NCI-H345 treated with DMSO at 0.1 percent for 48 hours (cell line): ENCODE results near the gene CDK6.

Experiments
- DNase-seq: peaks from one replicate; lab custom pipeline; 2025; ENCODE audit not compliant: unreplicated experiment; lab: John Stamatoyannopoulos, UW

The CDK6 gene

DNA sequence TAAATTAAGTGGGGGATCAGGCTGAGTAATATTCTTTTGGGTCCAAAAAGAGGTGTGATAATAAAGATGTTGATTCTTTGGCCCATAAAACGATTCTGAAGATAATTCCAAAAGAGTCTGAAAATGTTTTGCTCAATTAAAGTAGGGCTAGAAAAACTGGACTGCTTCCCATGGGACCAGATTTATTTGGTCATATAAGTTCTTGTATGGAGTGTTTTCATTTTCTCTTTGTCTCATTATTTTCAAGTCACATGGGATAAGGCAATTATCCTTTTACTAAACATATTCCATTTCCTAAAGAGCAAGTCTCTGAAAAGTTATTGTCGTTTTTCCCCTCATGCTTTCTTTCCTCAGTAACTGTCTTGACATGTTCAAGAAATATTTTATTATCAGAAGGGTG lies 41.5 kb downstream of the CDK6 start:
- DNase-seq = no peak

DNA sequence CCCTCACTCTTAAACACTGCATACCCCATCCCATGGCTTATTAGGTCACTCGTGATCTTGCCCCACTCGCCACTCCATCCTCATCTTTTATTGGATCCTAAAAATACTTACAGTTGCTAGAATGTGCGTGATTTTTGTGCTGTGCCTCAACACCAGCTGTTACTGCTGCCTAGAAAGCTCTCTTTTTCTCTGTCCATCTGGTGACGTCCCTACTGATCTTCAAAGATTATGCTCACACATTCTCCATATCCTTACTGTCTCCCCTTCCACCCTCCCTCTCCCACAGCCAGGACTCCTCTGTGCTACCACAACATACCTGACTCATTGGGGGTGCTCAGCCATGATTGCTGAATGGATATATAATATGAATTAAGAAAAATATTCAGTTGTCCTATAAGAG lies 42.0 kb downstream of the CDK6 start:
- no peak for DNase-seq

DNA sequence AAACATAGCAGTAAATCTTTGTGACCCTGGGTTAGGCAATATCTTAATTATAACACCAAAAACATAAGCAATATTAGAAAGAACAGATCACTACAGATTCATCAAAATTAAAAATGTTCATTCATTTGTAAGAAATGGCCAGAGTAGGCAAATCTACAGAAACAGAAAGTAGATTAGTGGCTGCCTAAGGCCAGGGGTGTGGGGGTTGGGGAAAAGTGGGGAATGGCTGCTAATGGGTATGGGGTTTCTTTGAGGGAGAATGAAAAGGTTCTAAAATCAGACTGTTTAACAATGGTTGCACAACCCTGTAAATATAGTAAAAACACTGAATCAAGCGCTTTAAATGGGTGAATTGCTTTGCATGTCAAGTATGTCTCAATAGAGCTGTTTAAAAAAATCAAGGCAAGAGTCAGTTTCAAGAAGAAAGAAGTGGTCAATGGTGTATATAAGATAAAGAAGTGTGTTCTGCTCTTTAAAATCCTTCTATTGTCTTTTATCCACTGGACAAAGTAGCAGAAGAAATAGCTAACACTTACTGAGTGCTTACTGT lies 42.6 kb downstream of the CDK6 start:
- DNase-seq = no peak

DNA sequence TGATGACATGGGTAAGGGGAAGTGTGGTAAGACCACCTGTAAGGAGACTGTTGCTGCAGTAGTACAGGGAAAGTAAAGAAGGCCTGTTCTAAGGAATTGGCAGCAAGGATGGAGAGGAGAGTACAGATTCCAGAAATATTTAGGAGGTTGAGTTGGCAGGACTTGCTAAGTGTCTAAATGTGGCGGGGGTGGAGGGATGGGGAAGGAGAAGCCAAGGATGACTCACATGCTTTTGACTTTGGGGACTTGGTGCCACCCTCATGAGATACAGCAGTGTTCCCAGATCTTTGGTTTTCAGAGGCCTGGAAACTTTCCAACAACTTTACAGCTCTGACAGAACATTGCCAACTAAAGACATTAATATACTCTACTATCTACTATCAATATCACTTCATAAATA lies 45.4 kb downstream of the CDK6 start:
- no peak for DNase-seq

DNA sequence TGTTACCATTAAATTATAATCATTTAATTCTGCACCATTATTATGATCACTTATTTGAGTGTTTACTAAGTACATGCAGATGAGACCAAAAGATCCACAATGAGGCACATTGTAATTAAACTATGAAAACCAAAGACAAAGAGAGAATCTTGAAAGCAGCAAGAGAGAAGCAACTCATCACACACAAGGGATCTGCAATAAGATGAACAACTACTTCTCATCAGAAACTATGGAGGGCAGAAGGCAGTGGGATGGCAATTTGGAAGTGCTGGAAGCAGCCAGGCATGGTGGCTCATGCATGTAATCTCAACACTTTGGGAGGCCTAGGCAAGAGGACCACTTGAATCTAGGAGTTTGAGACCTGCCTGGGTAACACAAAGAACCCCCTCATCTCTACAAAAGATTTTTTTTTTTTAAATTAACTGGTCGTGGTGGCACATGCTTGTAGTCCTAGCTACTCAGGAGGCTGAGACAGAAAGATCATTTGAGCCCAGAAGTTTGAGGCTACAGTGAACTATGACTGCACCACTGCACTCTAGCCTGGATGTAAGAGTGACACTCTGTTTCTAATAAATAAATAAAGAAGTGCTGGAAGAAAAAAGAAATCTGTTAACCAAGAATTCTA lies 47.7 kb downstream of the CDK6 start:
- no peak for DNase-seq

DNA sequence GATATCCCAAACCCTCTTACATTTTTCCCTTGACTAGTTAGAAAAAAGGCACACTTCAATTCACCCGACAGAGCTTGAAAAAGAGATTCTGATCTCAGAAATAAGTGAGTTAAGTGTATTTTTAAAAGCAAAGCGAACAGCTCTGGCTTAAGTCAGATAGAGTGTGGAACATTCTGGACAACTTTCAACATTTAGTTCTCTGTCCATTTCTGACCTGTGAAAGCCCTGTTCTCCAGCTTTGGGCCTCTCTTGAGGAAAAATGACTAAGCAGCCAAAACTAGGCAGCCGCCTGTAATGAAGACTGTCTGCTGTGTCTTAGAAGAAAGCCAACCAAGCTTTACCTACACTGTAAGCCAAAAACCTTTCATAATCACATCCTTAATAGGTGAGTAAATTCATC lies 50.5 kb downstream of the CDK6 start:
- no peak for DNase-seq

DNA sequence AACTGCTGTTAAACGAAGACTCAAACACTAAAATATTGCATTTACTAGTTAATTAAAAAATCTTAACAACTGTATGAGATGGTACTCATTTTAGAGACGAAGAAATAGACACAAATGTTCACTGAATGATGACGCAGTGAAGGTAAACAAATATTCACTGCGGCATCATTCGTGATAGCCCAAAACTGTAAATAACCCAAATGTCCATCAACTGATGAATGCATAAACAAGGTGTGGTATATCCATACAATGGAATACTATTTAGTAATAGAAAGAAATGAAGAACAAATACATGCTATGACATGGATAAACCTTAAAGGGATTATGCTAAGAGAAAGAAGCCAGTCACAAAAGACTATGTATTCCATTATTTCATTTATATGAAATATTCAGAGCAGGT lies 51.4 kb downstream of the CDK6 start:
- no peak for DNase-seq

DNA sequence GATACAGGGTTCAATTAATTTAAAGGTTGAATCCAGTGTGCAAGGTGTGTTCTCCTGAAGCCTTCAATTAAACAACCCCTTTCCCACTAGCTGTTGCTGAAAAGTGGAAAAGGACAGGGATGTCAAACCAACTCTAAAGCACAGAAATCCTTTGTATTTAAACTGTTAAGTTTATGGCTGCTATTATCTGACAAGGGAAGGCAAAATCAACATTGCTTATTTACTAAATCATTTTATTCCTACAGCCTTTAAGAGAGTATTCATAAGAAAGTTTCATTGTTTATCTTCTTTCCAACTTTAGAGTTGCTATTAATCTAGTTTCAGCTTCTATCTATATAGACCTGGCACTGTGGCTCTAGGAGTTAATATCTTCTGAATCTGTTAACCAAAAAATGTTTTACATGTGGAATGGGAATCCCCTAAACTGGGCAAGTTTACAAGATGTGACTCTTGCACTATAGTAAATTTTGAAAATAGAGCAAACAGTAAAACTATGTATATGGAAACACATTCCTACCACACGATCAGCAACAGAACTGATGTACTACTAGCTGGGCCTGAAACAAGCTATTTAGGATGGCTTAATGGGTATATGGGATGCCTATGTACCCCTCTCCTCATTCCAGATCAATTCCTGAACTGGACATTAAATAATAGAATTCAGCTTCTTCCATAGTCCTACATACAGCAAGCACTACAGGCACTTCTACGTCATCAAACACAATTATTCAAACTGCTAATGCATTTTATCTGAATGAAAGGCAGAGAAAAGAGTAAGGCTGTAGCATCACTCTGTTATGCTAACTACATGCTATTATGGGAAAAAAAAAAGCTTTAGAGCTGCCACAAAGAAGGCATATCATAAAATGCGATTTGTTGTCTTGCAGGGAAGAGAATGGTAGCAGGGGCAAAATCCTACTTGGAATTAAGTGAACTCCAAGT lies 52.8 kb downstream of the CDK6 start:
- no peak for DNase-seq

DNA sequence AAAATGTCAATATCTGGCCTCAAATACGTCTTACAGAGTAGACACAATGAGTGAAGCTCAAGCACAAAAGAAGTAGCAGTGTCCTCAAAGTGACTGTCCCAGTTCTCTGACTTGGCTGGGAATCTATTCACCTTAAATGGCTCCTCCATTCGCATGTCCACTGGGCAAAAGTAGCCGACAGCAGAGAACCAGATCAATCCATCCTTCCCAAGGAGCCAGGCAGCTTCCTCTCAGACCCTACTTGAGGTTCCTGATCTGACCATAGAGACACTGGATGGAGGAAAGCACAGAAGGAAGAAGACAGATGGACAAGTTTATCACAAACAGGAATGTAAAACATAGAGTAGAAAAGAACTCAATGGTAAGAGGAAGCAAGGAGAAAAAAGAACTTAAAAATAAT lies 53.5 kb downstream of the CDK6 start:
- DNase-seq = no peak

DNA sequence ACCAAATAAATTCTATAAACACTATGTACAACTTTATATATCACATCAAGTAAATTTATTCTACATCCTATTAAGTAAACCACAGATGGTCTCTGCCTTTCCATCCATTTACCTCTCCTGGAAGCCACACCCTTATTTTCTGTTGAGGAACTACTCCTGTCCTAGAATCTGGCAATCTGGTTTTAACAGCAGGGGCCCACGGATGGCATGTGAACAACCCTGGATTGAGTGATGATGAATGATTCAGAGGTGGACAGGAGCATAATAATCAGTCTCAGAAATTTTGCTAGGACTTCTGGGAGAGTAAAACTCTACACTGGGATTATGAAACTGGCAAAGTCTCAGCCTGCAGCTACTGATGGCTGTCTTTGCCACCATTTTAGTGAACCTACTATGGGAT lies 54.1 kb downstream of the CDK6 start:
- DNase-seq = no peak

DNA sequence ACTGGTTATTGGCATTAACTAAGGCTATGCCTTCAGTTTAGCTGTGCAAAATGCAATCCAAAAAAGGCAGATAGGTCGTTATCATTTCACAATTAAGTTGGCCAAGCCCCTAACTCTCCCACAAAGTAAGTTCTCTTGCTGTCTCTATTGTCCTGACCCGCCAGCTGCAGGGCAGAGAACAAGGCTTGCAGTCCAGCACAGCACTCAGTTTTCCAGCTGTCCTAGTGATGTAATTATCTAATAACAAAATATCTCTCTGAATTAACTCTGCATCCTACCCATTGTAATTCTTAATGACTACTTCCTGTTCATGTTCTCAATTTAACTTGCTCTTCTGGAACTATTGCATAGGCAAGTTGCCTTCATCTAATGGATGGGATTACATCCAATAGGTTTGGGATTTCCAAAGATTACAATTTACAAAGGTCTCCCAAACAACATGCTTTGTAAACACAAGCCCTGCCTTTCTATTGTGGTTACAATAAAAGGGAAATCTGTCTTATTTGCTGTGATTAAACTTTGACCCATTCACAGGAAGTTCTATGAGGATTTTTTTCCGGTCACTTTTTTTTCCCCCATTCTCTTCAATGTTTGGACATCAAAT lies 55.2 kb downstream of the CDK6 start:
- no peak for DNase-seq

DNA sequence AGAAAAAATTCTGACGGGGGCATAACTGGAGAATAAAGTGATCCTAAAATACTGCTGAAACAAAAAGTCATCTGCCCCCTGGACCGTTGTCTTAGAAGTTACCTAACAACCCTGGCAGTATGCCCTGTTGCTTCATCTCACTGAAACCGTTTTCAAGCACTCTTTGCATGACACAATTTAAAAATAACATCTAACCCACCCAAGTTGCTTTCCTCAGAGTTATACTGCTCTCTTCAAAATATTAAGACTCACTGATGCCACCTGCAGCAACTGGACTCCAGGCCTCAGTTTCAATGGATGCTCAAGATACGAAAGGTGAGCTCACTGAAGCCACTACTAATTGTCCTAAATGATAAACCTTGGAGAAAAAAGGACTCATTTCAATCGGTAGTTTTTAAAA lies 57.4 kb downstream of the CDK6 start:
- DNase-seq = no peak

DNA sequence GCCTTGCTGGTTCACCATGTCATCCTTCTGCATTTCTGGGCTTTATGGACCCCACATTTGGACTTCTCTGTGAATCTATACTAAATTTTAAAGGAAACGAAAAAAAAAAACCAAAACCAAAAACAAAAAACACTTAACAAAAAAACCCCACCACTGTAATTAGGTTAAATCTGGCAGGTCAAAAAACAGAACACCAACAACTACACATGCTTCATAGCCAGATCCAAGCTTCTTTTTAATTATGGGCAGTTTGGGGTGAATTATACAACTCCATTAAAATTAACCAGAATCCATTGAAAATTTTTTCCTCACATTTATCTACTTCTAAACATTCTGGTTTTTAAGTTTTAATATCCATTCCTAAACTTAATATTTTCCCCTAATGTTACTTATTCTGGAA lies 58.4 kb downstream of the CDK6 start:
- no peak for DNase-seq

DNA sequence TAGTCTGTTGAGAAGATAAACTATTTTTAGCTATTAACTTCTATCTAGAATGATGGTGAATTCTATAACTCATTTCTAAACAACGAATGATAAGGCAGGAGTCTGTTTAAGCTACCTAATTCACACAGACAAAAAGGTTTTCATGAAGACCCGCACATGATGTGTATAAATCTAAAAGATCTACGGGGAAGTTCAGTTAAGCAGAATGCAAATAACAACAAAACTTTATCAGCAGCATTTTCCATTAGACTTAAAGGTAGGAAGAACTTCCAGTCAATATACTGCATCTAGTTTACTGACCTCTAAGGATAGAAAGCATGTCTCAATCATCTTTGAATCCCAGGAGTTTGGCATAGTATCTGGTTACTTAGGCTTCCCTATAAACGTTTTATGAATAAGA lies 62.6 kb downstream of the CDK6 start:
- no peak for DNase-seq

DNA sequence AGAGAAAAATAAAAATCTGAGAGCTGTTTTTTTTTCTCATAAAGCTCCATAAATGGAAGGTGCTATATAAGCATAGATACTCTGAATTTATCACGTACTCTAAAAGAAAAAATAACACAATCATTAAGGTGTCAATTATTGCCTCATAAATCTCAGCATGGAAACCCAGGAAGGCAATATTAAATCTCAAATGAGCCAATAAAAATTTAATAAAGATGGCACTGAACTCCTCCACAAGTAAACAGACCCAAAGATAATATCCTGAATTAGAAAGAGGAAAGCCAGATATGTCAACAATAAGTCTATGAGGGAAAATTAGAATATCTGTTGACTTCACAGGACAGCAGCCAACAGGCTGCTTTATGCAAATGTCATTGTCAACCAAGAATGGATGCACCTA lies 66.5 kb downstream of the CDK6 start:
- DNase-seq = no peak

DNA sequence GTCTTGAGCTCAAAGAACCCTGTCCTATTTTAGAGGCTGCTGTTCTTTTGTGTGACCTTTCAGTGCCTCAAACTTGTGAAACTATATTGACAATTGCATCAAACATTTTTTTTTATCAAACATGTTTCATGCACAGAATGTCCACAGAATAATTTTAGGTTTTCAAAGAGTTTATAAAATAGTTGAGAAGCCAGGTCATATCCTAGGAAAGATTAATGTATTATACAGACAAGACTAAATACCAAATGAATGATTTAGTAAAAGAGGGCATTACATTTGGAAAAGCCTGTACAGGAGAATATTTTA lies 67.0 kb downstream of the CDK6 start:
- no peak for DNase-seq

DNA sequence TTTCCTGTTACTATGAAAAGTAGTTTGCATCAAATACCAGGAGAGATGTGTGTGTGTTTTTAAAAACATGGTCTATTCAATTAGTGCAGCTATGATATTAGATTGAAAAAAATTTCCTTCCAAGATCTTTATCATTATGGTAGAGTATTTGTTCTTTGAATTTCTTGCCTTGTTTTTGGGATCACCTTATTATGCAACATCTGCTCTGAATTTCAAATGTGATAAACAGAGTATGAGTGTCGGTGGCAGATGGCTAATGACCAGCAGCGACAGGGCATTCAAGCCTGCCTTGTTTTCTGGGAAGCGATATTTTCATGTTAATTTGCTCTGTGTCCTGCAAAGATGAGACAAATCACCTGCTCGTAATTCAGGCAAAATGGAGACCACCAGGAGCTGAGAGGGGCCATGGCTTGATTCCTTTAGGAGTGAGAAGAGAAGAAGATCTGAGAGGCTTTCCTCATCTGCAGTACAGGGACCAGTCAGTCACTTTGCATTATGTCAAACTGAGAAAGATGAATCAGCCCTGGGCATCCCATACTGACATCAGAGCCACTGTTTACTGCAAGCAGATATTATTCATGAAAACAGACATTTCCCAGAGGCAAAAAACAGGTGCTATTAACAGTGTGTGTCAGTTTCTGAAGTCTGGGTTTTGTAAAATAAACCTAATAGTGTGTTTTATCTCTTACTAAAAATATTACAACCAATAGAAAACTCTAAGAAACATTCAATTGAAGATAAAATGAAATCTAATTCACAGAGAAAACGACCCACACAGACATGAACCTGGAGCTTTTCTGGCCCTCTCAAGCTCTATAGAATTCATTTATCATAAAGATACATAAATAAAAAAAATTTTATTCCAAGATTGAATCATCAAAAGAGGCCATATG lies 67.6 kb downstream of the CDK6 start:
- no peak for DNase-seq

DNA sequence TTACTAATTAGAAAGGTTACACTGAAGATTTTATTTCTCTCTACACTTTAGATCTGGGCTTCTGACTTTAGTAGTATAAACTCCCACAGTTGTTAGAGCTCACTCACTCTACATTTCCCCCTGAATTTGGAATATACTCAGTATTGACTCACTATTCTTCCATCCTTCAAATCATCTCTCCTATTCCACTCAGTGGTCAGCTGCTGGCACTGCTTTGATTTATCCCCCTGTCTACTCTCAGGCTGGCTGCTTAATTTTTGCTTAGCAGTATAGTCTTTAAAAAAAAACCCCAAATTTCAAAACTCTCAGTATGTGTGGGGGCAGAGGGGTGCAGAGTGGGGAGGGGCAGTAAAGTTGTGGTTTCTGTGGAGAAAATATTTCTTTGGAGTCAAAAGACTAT lies 68.9 kb downstream of the CDK6 start:
- no peak for DNase-seq

DNA sequence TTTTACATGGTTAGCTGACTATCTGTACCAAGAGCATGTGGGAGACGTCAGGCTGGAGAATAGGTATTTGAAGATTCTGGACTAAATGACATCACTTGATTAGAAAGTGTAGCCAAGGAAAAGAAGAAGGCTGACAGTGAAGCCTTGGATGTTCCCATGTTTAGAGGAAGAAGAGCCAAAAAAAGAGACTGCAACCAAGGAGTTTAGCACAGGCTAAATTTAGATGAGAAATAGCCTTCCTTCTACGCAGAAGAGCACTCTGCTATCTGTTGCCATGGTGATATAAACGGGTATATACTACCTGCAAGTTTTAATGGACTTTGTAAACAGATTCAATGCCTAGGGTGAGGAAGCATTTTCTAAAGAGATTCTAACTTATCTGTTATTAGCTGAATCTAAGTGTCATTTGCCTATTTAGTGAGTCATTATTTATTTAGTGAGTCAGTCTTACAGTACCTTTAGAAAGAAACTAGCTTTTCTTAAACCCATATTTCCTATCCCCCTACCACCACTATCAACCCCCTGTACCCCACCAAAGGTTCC lies 69.8 kb downstream of the CDK6 start:
- DNase-seq = no peak

DNA sequence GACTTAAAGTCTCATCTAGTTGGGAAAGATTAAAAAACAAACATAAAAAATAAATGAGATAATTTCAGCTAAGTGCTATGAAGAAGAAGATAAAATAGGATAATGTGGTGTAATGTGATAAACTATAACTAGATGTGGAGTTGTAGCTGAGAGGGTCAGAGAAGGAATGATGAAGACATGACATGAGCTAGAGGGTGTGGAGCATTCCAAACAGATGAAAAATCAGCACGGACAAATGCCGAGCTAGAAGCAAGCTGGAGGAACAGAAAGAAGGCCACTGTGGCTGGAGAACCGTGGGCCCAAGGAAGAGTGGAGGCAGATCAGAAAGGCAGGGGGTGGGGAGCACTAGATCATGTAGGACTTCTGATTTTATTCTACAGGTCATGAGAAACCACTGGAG lies 70.6 kb downstream of the CDK6 start:
- DNase-seq = no peak
